Epithelial cell of esophagus (primary cell): ENCODE measurements around the gene PSMA5.

ENCODE experiments used
- DNase-seq: peaks from one replicate; pipeline ENCODE4 v3.0.0; 2010; ENCODE audit warnings: low read depth
- H3K4me3 ChIP-seq: 2 replicates; pipeline ENCODE4 v1.5.1; 2011; ENCODE audit warnings: mild to moderate bottlenecking, low read length, control low read depth
- CTCF ChIP-seq: IDR thresholded peaks from 2 replicates; pipeline ENCODE4 v1.5.1; 2011; ENCODE audit warnings: low read depth, mild to moderate bottlenecking, low read length, control low read depth, inconsistent platforms; ENCODE audit not compliant: insufficient read depth; ENCODE audit errors: missing control alignments

The PSMA5 gene

GRCh38 chr1:109391626-109392025, 34.6 kb downstream of the PSMA5 start:
- no peak overlapping the region for H3K4me3 ChIP-seq
- TF ChIP-seq CTCF: no peak
- no peak for DNase-seq

GRCh38 chr1:109391157-109391556, 35.1 kb downstream of the PSMA5 start:
- no peak for TF ChIP-seq CTCF
- DNase-seq: no peak
- no peak overlapping the region for H3K4me3 ChIP-seq

GRCh38 chr1:109389638-109390341, 36.5 kb downstream of the PSMA5 start:
- no peak overlapping the region for H3K4me3 ChIP-seq
- TF ChIP-seq CTCF: no peak
- DNase-seq: no peak

GRCh38 chr1:109388884-109389637, 37.2 kb downstream of the PSMA5 start:
- TF ChIP-seq CTCF: no peak
- DNase-seq: peak; percentile 14
- H3K4me3 ChIP-seq: no peak overlapping the region

- H3K4me3 ChIP-seq: no peak overlapping the region
- no peak for TF ChIP-seq CTCF
- no peak for DNase-seq
Measured at GRCh38 chr1:109388208-109388711, 38.0 kb downstream of the PSMA5 start.

- no peak overlapping the region for H3K4me3 ChIP-seq
- no peak for DNase-seq
- TF ChIP-seq CTCF: no peak
Measured at GRCh38 chr1:109386054-109386717, 40.1 kb downstream of the PSMA5 start.
